Muscle layer of duodenum (tissue), 2 donors: Measurements from ENCODE around the gene UBE2Q2.

ENCODE experiments used
- H3K27ac ChIP-seq: one replicate; pipeline ENCODE4 v1.7.0; 2013; ENCODE audit warnings: mild to moderate bottlenecking, low read length
- H3K27me3 ChIP-seq: one replicate; pipeline ENCODE4 v1.7.0; 2013; ENCODE audit warnings: low read depth, mild to moderate bottlenecking, control low read depth, low read length
- H3K36me3 ChIP-seq, 2 donors: one replicate each; pipeline ENCODE4 v1.7.0; 2013; ENCODE audit warnings: low read length in 2 of 2, control low read depth in 1 of 2, mild to moderate bottlenecking in 1 of 2; ENCODE audit not compliant: insufficient read depth in 2 of 2, control insufficient read depth in 1 of 2
- H3K4me1 ChIP-seq, 2 donors: one replicate each; pipeline ENCODE4 v1.7.0; 2013; ENCODE audit warnings: low read length in 2 of 2, mild to moderate bottlenecking in 2 of 2, control low read depth in 1 of 2, moderate library complexity in 1 of 2; ENCODE audit not compliant: insufficient read depth in 2 of 2, control insufficient read depth in 1 of 2
- H3K4me3 ChIP-seq, 2 donors: one replicate each; pipeline ENCODE4 v1.7.0; 2013; ENCODE audit warnings: low read length in 2 of 2, low read depth in 1 of 2, mild to moderate bottlenecking in 1 of 2
- H3K9me3 ChIP-seq, 2 donors: one replicate each; pipeline ENCODE4 v1.7.0; 2013; ENCODE audit warnings: low read length in 2 of 2, control low read depth in 1 of 2, mild to moderate bottlenecking in 1 of 2; ENCODE audit not compliant: control insufficient read depth in 1 of 2
- donor health status: healthy.

The UBE2Q2 gene

DNA sequence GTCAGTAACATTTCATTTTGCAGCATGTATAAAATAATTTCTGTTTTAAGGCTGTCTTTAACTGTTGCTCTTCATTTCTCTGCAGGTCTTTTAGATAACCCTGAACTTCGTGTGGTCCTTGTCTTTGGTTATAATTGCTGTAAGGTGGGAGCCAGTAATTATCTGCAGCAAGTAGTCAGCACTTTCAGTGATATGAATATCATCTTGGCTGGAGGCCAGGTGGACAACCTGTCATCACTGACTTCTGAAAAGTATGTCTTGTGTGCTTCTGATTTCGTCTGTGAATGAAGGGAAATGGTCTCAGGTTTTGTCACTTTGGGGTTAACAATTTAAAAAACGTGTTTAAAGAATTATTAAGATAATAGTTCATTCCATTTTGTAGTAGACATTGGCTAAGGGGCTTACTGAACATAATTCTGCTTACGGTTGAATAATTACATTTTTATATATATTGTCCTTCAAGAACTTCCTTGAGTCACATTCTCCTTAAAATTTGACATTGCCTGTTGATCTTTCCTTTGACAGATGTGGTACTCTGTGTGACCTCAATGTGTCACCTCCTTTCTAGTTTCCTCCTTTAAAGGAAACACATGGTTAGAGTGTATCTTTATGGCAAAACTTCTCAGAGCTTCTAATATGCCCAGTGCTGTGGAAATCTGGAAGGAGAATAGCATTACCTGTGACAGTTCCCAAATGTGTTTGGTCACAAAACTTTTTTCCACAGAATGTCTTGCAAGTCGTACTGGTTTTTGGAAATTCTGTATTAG, 86.7 kb downstream of the UBE2Q2 start:
- peaks cover 22 to 26% of the 10 kb centered on the region in 2 donors for H3K36me3 ChIP-seq
- no peaks in the 10 kb centered on the region for H3K27me3 ChIP-seq
- H3K4me3 ChIP-seq = no peak overlapping the region

DNA sequence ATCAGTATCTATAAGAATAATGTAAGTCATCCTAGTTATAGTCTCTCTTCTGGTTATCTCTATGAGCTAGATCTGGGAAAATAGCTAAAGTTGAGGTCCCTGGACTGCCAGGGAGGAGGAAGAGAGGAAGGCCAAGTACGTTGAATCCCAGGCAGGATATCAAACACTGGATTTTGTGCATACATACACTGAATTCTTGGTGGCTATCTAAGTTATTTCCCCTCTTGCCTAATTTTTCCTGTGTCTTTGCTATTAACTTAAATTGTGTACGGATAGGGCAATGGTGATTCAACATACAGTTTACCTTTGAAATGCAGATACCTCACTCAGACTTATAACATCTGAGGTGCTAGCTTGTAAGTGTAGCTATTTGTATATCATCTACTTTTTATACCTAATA, 87.6 kb downstream of the UBE2Q2 start:
- Histone ChIP-seq H3K4me1 (no peaks in the 10 kb centered on the region), H3K4me3 (no peak overlapping the region), H3K9me3 (no peaks in the 10 kb centered on the region), H3K27ac (no peak overlapping the region), H3K36me3 (peaks cover 22 to 32% of the 10 kb centered on the region in 2 donors), H3K27me3 (no peaks in the 10 kb centered on the region)

More for the DNA sequence above, 86.7 kb downstream of the UBE2Q2 start:
- Histone ChIP-seq H3K4me1 (no peaks in the 10 kb centered on the region), H3K27ac (no peak overlapping the region), H3K9me3 (no peaks in the 10 kb centered on the region)

DNA sequence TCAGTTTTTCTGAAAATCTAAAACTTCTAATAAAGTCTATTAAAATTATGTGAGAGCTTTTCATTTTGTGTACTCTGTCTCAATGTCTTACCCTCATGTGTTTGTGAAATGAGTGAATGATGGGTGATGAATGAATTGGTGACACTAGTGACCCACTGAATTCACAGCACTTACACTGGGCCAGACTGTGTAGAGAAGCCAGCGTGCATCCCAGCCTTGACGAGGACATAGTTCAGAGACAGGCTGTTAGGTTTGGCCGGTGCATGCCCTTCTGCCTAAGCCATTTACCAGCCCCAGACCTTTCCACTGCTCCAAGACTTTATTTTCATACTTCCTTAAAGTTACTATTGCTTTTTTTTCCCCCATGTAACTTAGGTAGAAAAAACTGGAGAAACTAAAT, 99.2 kb downstream of the UBE2Q2 start:
- no peaks in the 10 kb centered on the region for H3K9me3 ChIP-seq

DNA sequence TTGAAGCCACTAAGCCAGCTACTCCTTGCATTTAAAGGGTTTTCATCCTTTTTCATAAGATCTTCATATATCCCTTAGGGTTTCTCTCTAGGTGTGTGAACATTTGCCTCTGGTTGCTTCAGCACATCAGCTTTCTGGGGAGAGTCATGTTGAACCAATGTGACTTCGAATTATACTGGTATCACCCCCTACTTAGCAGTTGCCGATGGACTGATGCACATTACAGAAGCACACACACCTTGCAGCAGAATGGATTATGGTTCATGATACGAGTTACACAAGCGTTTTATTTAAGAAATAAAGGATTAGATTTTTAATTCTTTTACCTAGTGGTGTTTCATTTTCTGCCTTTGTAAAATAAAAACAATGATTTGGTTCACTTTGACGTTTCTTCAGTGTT, 100.0 kb downstream of the UBE2Q2 start:
- H3K4me3 ChIP-seq = no peak overlapping the region
- H3K4me1 ChIP-seq = no peaks in the 10 kb centered on the region
- H3K36me3 ChIP-seq = no peaks in the 10 kb centered on the region
- H3K27ac ChIP-seq = no peak overlapping the region
- no peaks in the 10 kb centered on the region for H3K27me3 ChIP-seq
- no peaks in the 10 kb centered on the region for H3K9me3 ChIP-seq

More for the DNA sequence above, 99.2 kb downstream of the UBE2Q2 start:
- Histone ChIP-seq H3K4me3 (no peak overlapping the region), H3K27ac (no peak overlapping the region), H3K36me3 (no peaks in the 10 kb centered on the region), H3K4me1 (no peaks in the 10 kb centered on the region), H3K27me3 (no peaks in the 10 kb centered on the region)

DNA sequence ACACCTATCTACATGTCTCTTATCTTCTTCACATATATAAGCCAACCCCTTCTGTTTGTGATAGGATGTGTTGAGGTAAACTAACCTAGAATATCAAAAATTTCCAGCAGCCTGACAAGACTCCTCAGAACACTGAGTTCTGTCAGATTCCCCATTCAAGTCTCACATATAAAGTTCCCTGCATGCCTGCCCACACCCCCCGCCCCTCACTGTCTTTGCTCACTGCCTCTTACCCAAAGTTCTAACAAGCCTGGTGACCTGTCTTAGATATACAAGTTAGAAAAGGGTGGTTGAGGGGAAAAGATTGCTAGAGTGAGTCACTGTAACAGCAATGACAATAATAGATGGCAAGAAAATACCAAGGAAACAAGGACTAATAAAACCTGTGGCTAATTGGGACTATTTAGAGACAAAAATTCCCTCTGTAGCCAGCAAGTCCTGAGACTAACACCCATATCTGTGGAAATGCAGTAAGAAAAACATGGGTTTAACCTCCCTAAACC, 100.5 kb downstream of the UBE2Q2 start:
- Histone ChIP-seq H3K4me1 (no peaks in the 10 kb centered on the region), H3K27ac (no peak overlapping the region), H3K27me3 (no peaks in the 10 kb centered on the region), H3K4me3 (no peak overlapping the region), H3K9me3 (no peaks in the 10 kb centered on the region), H3K36me3 (no peaks in the 10 kb centered on the region)

DNA sequence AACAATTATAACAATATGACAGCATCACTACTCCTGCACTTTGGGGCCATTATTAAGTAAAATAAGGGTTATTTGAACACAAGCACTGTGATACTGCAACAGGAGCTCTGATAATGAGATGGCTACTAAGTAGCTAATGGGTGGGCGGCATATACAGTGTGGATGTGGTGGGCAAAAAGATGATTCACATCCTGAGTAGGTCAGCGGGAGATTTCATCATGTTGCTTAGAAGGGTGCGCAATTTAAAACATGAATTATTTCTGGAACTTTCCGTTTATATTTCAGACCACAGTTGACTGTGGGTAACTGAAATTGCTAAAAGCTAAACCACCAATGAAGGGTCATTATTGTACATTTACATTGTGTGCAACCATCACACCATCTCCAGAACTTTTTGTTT, 102.7 kb downstream of the UBE2Q2 start:
- Histone ChIP-seq H3K9me3 (no peaks in the 10 kb centered on the region), H3K27ac (no peak overlapping the region), H3K4me1 (no peaks in the 10 kb centered on the region), H3K36me3 (no peaks in the 10 kb centered on the region), H3K4me3 (no peak overlapping the region), H3K27me3 (no peaks in the 10 kb centered on the region)

DNA sequence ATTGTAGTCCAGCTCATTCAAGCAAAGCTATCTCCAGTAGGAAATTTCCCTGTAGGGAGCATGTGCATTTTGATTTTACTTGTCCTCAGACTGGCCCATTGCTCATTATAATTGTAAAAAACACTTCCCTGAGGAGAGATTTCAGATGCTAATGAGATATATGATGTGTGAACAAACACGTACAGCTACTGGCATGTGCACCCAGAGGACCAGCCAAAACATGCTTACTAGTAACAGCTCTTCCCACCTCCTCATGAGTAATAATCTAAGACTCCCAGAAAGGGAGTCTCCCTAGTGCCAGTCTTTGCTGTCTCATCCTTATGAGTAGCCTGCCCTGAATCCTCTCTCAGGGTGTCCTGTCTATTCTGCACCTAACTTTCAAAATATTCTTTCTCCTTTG, 103.8 kb downstream of the UBE2Q2 start:
- Histone ChIP-seq H3K27me3 (no peaks in the 10 kb centered on the region), H3K4me3 (no peak overlapping the region), H3K4me1 (no peaks in the 10 kb centered on the region), H3K9me3 (no peaks in the 10 kb centered on the region), H3K36me3 (no peaks in the 10 kb centered on the region), H3K27ac (no peak overlapping the region)

DNA sequence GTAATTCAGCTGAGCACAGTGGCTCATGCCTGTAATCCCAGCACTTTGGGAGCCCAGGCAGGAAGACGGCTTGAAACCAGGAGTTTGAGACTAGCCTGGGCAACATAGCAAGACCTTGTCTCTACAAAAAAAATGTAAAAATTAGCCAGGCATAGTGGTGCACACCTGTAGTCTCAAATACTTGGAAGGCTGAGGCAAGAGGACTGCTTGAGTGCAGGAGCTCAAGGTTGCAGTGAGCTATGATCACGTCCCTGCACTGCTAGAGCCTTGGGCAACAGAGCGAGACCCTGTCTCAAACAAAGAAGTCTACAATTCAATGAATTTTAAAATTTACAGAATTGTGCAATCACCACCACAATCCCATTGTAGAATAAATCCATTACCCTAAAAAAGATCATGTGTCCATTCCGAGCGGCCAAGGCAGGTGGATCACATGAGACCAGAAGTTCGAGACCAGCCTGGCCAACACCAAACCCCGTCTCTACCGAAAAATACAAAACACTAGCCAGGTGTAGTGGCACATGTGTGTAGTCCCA, 105.6 kb downstream of the UBE2Q2 start:
- Histone ChIP-seq H3K27me3 (no peaks in the 10 kb centered on the region), H3K4me3 (no peak overlapping the region), H3K27ac (no peak overlapping the region), H3K9me3 (no peaks in the 10 kb centered on the region), H3K4me1 (no peaks in the 10 kb centered on the region), H3K36me3 (no peaks in the 10 kb centered on the region)
